ENCODE results near the gene TANGO6.

- no peak for TF ChIP-seq CTCF (IDR thresholded peaks at IDR 0.05)
- no peak for TF ChIP-seq POLR2A (IDR thresholded peaks at IDR 0.05)
Measured at GRCh38 chr16:68869492-68870088, 26.3 kb downstream of the TANGO6 start.

All from adrenal gland (tissue), 5 donors.